ENCODE results near the gene MAP3K14.

DNA sequence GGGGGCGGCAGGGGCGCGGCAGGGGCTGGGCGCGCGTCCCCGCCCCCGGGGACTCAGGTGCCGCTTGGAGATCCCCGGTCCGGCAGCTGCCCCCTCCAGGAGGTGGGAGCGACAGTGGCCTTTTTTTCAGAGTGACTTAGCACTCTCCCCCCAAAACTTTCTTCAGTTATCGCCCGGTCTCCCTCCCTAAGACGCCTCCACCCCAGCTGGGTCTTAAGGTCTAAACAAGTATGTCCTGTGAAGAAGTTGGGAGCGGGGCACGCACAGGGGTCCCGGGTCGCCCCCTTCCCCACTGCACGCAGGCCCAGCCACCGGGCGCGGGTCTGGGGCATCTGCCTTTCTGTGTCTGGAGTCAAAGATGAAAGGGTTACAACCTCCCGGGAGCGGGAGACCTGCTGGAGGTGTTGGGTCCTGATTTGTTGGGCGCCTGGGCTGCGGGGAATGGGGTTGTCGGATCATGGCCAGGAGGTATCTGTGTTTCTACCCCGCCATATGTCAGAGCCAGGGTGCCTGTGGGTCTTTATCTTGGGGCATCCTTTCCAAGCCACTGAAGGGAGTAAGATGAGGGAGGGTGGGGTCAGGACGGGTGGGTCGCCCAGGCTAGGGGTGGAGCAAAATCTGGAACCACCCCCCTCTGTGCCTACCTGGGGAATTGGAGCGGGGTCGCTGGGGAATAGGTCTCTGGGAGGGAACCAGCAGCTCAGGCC, 94.4 kb downstream of the MAP3K14 start:
- TF ChIP-seq POLR2A (IDR thresholded peaks at IDR 0.05; ENCODE audit: low read length) (no peak), GATA1 (IDR thresholded peaks at IDR 0.05; ENCODE audit: low read depth, low read length) (no peak)
